ENCODE measurements around the gene ARHGAP26. TPM values are rescaled to one million over a fixed set of nuclear protein-coding genes. Genes with fewer than 3 reads are reported as not detected.
A peak's percentile ranks its signal among the peaks of the same experiment; 100 is the strongest.

ARHGAP26 gene
- total RNA-seq, 1 experiment from 2014 or later: 34.5 TPM

DNA sequence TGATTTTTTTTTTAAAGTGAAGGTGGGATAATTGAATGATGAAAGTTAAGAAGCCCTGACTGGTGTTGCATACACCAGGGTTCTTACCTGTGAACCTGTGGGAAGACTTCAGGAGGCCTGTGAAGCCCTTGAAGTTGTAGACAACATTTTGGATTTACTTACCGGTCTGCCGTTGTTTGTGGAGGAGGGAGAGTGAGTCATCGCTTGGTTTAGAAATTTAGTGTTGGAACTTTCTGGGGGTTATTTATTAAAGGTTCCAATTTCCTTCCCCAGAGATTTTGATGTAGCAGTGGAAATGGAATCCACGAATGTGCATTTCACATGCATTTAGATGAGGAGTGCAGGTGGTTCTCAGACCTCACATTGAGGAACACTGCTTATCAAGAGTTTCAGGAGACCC lies 49.6 kb downstream of the ARHGAP26 start:
- TF ChIP-seq YY1 (IDR thresholded peaks at IDR 0.05; ENCODE audit: extremely low read depth, insufficient replicate concordance, low read depth, low read length): no peak
- TF ChIP-seq, protein P1, sequence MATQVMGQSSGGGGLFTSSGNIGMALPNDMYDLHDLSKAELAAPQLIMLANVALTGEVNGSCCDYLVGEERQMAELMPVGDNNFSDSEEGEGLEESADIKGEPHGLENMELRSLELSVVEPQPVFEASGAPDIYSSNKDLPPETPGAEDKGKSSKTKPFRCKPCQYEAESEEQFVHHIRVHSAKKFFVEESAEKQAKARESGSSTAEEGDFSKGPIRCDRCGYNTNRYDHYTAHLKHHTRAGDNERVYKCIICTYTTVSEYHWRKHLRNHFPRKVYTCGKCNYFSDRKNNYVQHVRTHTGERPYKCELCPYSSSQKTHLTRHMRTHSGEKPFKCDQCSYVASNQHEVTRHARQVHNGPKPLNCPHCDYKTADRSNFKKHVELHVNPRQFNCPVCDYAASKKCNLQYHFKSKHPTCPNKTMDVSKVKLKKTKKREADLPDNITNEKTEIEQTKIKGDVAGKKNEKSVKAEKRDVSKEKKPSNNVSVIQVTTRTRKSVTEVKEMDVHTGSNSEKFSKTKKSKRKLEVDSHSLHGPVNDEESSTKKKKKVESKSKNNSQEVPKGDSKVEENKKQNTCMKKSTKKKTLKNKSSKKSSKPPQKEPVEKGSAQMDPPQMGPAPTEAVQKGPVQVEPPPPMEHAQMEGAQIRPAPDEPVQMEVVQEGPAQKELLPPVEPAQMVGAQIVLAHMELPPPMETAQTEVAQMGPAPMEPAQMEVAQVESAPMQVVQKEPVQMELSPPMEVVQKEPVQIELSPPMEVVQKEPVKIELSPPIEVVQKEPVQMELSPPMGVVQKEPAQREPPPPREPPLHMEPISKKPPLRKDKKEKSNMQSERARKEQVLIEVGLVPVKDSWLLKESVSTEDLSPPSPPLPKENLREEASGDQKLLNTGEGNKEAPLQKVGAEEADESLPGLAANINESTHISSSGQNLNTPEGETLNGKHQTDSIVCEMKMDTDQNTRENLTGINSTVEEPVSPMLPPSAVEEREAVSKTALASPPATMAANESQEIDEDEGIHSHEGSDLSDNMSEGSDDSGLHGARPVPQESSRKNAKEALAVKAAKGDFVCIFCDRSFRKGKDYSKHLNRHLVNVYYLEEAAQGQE (IDR thresholded peaks at IDR 0.05; ENCODE audit: low read depth): no peak
- no peak for TF ChIP-seq ELF1 (IDR thresholded peaks at IDR 0.05; ENCODE audit: borderline replicate concordance, low read depth)
- no peak for TF ChIP-seq EGR1 (IDR thresholded peaks at IDR 0.05; ENCODE audit: low read depth)
- no peak for TF ChIP-seq POLR2A (IDR thresholded peaks at IDR 0.05; ENCODE audit: borderline replicate concordance, extremely low read depth, insufficient read depth, insufficient read length)
- TF ChIP-seq, protein P2, sequence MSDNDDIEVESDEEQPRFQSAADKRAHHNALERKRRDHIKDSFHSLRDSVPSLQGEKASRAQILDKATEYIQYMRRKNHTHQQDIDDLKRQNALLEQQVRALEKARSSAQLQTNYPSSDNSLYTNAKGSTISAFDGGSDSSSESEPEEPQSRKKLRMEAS (IDR thresholded peaks at IDR 0.05): no peak
- TF ChIP-seq POLR2AphosphoS5 (IDR thresholded peaks at IDR 0.05; ENCODE audit: low read depth, low read length): no peak
- TF ChIP-seq TCF7L2 (IDR thresholded peaks at IDR 0.05; ENCODE audit: borderline replicate concordance, extremely low read depth, insufficient read depth, insufficient read length): no peak
- no peak for TF ChIP-seq SRF (IDR thresholded peaks at IDR 0.05; ENCODE audit: low read depth)
- no peak for TF ChIP-seq EZH2 (IDR thresholded peaks at IDR 0.05)
- no peak for TF ChIP-seq ZNF274 (IDR thresholded peaks at IDR 0.05; ENCODE audit: low read depth, low read length)
- no peak for TF ChIP-seq SP1 (IDR thresholded peaks at IDR 0.05; ENCODE audit: low read depth)
- TF ChIP-seq SIN3A (IDR thresholded peaks at IDR 0.05; ENCODE audit: low read depth): no peak
- TF ChIP-seq, protein P3, sequence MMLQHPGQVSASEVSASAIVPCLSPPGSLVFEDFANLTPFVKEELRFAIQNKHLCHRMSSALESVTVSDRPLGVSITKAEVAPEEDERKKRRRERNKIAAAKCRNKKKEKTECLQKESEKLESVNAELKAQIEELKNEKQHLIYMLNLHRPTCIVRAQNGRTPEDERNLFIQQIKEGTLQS (IDR thresholded peaks at IDR 0.05): no peak
- TF ChIP-seq RAD21 (IDR thresholded peaks at IDR 0.05; ENCODE audit: low read depth): no peak
- no peak for TF ChIP-seq FOSL1 (IDR thresholded peaks at IDR 0.05; ENCODE audit: low read depth)
- no peak for TF ChIP-seq JUND (IDR thresholded peaks at IDR 0.05)
- TF ChIP-seq CBX3 (IDR thresholded peaks at IDR 0.05; ENCODE audit: low read depth): no peak
- TF ChIP-seq CEBPB (IDR thresholded peaks at IDR 0.05; ENCODE audit: low read depth): no peak
- TF ChIP-seq, protein P4, sequence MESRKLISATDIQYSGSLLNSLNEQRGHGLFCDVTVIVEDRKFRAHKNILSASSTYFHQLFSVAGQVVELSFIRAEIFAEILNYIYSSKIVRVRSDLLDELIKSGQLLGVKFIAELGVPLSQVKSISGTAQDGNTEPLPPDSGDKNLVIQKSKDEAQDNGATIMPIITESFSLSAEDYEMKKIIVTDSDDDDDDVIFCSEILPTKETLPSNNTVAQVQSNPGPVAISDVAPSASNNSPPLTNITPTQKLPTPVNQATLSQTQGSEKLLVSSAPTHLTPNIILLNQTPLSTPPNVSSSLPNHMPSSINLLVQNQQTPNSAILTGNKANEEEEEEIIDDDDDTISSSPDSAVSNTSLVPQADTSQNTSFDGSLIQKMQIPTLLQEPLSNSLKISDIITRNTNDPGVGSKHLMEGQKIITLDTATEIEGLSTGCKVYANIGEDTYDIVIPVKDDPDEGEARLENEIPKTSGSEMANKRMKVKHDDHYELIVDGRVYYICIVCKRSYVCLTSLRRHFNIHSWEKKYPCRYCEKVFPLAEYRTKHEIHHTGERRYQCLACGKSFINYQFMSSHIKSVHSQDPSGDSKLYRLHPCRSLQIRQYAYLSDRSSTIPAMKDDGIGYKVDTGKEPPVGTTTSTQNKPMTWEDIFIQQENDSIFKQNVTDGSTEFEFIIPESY (IDR thresholded peaks at IDR 0.05; ENCODE audit: extremely low read depth, insufficient replicate concordance, low read length): no peak
- Histone ChIP-seq H2AFZ (ENCODE audit: low read depth, low read length, poor library complexity, severe bottlenecking) (no peak overlapping the region), H3K9ac (ENCODE audit: low read length) (peak overlapping the region; percentile 31; the same call in 1 of the 2 replicates), H3K4me2 (ENCODE audit: low read length) (peak overlapping the region; percentile 84), H3K79me2 (ENCODE audit: insufficient read depth, low read length) (peaks cover 30% of the 10 kb centered on the region), H3K9me3 (ENCODE audit: control insufficient read depth in 1 of 2, insufficient read depth in 1 of 2, low read depth in 1 of 2, low read length in 2 of 2) (no peaks in the 10 kb centered on the region), H3K4me3 (replicated peaks in 1 of 2; ENCODE audit: low read depth in 1 of 2, low read length in 2 of 2) (peak overlapping the region; percentile 8 to 34; a peak in 2 of 4 replicates), H3K36me3 (ENCODE audit: control insufficient read depth in 1 of 2, insufficient read depth in 2 of 2, low read length in 2 of 2) (no peaks in the 10 kb centered on the region), H3K9me2 (ENCODE audit: insufficient read depth) (no peaks in the 10 kb centered on the region), H3K4me1 (ENCODE audit: control insufficient read depth in 1 of 2, insufficient read depth in 2 of 2, low read length in 2 of 2) (peaks cover 91 to 95% of the 10 kb centered on the region in 2 experiments), H4K20me1 (ENCODE audit: insufficient read depth) (no peaks in the 10 kb centered on the region), H3K27ac (ENCODE audit: low read depth, low read length) (peak overlapping the region; percentile 89), H3K27me3 (ENCODE audit: insufficient read depth, low read length) (no peaks in the 10 kb centered on the region)
- intact Hi-C loops (cut with micrococcal nuclease): no loop called here
- DNase-seq (ENCODE audit: low read depth, low spot score): no peak
- ChIA-PET RAD21 (ENCODE audit: low non-redundant PET in 1 of 2, low total read pairs in 2 of 2, uncharacterized antibody in 2 of 2, unreplicated experiment in 2 of 2) (no interaction called here), POLR2A (no interaction called here), CTCF (interaction anchor here (1.5 kb wide), 1 partner anchor 55 kb away, joined by 4 read pairs; no protein-coding TSS in a partner anchor)
- ATAC-seq: no peak
- no TSS peak for BruUV-seq (replicated peaks)
